Measurements from ENCODE around the gene KIF26B.

DNA sequence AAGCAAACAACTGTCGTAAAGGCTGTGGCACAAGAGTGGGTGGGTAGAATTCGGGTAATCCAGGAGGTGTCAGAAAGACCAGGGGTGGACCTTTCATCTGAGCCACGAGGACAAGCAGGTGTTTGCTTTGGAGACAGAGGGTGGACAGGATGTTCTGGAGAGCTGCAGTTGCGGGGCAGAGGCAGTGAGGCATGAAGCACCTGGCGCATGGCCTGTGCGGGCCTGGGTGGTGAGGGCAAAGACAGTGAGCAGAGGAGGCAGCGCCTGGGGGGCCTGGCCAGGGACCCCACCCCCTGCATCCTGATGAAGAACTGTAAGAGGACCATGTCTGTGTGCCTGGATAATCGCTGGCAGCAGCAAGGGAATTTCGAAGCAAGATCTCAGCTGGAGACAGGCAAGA is 24.9 kb downstream of the KIF26B start:
- no peak for TF ChIP-seq CTCF (conservative IDR thresholded peaks at IDR 0.05; ENCODE audit: low read depth, low read length)
- no peak for TF ChIP-seq CHD1 (IDR thresholded peaks at IDR 0.05; ENCODE audit: low read depth, low read length)

Data from IMR-90 (cell line).